GM18870 (cell line): ENCODE measurements around the gene HPCAL4.

ENCODE experiments used
- ATAC-seq: cut with Tn5 transposase; IDR thresholded peaks from one replicate; pipeline ENCODE4 v1.9.1; 2021; ENCODE audit warnings: moderate library complexity; ENCODE audit not compliant: unreplicated experiment

The HPCAL4 gene

DNA sequence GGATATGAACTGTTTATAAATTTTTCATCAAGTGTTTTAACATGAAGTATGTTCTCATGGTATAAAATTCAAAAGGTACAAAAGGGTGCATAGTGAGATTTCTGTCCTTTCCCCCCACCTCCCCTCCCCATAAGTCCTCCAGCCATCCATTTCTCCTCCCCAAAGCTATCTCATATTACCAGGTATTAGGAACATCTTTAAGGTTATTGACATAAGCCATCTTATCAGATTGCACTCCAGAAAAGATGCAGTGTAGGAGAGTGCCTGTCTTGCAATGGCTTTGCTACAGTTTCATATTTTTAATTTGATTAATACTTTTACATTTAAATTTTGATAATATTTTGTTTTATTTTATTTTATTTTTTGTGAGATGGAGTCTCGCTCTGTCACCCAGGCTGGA lies 13.5 kb upstream of the HPCAL4 start:
- ATAC-seq, result no peak

DNA sequence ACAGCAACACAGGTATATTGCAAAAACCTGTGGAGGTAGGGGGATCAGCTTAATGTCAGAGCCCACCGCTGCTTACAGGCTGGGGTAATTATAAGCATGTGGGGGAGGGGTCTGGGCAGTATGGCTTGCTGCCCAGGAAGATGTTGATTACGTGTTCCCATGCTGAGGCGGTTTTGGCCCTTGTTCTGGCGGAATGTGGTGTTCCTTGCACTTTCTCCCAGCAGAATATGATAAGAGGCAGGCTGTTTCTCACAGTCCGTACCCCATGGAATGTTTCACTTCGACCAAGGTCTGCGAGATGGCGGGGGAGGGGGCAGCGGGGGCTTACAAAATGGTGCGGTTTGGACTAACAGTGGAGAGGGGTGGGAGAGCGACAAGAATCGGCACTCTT lies 9.8 kb upstream of the HPCAL4 start:
- ATAC-seq, result no peak

DNA sequence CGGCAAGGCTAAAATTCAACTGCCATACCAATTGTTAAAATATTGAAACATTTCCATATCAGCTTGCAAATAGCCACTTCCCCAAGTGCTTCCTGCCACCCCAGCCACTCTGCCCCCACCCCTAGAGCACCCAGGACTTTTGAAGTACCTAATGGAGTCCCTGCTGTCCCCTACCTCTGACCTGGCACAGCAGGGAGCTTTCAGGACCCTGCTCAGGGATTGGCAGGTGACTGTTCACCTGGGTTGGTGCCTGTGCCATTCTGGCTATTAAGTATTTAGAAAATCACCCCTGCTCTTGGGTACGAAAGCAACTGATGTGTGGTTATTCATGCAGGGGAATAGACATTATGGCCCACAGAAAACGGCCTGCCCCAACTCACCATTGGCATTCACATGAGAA lies 9.1 kb upstream of the HPCAL4 start:
- ATAC-seq, result no peak

DNA sequence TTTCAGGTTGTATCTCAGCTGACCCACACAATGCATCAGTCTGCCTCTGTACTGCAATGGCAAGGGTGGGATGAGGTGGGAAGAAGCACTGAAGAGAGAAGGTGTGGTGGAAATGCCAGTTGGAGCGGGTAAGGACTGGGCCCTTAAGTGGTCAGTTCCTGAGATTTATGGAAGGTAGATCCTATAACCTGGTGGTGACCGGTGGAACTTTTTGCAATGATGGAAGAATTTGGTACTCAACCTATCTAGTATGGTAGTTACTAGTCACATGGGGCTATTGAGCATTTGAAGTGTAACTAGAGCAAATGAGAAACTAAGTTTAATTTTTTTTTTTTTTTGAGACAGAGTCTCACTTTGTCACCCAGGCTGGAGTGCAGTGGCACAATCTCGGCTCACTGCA lies 8.2 kb upstream of the HPCAL4 start:
- ATAC-seq, result no peak

DNA sequence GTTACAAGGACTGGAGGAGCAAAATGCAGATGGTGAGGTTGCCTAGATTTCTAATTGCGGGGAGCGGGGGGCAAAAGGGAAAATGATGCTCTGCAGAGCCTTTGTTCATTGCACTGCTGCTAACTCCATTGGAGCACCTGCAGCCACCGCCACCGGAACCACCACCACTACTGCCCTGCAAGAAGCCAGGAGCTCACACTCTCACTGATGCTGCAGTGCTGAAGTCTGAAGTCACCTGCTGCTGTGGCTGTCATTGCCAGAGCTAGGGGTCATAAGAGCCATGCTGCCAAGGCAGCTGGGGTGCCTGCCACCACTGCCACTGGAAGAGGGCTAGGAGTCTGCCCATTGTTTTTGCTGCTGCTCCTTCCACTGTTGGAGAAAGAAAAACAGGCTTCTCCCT lies 7.3 kb upstream of the HPCAL4 start:
- no peak for ATAC-seq

DNA sequence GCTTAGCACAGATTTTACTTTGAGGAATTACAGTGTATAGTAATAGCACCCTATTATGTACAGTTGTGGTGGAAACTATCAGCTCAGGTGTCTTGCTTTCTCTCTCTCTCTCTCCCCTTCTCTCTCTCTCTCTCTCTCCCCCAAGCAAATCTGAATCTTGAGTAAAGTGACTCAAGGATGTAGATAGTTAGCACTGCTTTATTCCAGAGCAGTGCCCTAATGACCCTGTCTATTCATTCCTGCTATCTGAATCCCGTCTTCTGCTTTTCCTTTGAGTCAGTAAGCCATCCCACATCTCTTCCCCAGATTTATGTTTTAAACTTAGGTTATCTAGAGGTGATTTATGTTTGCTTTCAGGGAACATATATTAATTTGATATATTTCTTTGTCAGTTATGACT lies 5.2 kb upstream of the HPCAL4 start:
- no peak for ATAC-seq

DNA sequence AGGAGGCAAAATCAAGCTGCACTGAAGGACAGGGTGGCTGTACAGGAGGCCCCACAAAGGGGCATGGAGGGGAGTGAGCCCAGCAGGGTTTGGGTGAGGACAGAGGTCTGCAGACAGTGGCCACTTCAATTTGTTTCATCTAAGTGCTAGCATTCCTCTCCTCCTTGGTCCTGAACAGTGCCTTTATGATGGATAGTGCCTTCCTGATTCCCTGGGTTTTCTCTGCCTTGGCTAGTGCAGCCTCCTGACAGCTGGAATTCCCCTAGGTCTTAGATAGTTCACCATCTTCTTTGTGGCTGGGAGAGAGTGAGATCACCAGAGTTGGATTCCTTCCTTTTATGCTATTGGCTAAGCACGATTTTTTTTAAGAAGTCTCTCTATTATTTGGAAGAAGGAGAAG lies 3.8 kb upstream of the HPCAL4 start:
- no peak for ATAC-seq

DNA sequence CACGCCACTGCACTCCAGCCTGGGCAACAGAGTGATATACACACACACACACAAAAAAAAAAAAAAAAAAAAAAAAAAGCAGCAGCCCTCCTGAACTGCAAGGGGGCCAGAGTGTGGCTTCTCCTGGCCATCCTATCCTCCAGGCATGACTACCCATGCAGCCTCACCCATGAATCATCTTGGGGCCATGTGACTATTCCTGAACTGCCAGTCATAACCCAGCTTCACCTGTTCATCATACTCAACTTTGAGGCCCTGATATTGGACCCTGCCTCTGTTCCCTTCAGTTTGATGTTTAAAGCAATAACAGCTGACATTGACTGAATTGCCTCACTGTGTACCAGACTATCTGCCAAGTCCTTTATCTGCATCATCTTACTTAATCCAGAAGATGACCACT lies 2.8 kb upstream of the HPCAL4 start:
- ATAC-seq, result no peak

DNA sequence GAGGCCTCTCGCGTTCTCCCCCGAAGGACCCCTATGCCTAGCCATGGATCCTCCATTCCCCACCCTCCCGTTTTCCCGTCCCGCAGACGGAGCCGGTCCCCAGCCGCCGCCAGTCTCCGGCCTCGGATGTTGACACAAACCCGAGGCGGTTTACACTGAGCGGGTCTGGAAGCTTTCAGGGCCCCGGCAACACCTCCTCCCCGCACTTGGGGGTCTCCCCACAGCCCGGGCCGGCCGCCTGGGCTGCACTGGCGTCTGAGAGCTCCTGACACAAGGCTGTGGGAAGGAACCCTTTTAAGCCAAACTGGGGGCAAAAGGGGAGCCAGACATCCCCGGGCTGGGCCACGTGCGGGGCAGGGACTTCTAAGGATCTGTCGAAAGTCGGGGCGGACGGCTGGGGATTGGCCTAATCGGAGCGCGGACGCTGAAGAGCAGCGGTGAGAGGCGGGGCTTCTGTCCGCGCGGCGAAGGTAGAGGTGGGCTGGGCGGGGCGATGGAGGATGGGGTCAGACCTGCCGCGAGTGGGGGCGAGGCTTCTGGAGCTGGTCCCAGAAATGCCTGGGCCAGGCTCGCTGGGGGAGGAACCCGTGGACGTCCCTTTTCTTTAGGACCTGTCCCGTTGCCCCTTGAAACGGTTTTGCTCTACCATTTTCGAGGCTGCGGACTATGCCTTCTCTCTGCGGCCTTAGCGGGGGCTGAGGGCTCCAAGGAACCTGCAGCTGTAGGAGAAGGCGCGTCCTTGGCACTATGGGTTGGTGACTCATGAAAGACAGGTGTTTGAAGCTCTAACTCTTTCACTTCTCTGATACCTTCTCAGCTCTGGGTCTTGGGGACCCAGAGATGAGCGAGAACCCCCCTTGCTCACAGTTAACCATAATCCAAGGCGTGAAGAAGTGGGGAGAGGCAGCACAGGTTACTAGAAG lies 1.2 kb upstream of the HPCAL4 start:
- ATAC-seq, result no peak

DNA sequence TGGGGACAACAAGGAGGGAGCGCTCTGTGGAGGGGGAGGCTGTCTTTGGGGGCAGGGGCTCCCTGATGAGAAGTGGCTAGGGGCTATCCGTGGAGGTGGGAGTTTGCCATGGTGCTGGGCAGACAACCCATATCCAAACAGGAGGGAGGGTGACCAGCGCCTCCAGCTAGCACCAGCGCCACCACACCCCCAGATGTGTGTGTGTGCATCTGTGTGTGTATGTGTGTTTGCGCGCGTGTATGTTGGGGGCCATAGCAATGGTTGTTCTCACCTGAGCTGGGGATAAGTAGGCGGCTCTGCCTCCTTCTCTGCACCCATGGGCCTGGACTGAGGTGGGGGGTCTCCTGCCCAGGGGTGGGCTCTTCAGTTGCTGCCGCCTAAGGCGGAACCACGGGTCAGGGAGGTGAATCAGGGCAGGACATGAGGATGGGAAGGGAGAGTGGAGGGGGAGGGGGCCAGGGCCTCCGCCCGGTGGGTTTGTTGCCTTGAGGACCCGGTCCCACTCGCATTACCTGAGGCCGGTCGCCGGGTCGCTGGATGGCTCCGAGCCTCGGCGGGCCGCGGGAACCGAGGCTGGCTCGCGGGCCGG lies 345 bp downstream of the HPCAL4 start:
- ATAC-seq, result no peak

DNA sequence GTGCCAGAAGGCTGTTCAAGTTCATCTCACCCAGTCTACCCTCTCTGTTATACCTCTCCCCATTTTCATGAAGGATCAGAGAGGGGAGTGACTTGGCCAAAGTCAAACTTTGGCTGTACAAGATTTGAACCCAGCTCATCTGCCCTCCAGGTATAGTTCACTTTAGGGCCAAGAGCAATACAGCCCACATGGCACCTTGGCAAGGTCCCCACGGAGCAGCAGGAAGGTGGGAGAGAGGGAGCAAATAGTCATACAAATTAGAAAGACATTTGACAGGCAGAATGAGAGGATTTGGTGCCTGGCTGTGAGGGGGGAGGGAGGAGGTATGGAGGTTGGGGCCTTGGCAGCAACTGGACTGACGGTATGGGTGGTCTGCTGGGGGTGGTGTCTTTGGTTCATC lies 1.0 kb downstream of the HPCAL4 start:
- no peak for ATAC-seq

DNA sequence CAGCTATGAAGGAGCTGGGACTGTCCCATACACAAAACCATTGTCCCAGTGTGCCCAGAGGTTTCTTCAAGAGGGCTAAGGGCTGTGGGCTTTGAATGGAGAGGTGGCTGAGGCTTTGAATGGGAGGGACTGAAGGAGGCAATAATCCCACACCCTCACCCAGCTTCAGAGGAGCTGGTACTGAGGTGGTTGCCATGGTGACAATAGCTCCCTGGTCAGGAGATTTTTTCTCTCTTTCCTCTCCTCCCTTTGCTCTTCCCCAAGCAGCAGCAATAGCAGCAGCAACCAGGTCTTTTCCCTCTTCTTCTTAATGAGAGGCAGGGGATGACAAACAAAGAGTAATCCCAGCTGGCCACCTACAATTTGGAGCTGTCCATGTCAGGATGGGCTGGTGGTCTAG lies 1.6 kb downstream of the HPCAL4 start:
- no peak for ATAC-seq

DNA sequence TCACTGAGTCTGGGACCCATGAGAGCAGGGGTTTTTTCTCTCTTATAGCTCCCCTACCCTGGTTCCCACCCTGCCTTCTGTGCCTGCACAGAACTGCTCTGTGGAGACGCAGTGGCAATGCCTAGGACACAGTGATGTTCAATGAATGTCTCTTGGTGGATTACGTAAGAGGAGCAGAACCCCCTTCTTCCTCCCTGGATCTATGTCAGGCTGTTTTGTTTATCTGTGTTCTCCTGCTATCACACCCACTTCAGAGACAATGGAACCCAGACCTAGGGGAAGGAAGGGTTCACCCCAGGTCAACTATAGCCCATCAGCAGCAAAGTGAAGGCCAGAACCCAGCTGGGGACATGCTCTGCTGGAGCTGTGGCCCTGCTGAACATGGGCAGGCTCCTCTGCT lies 2.0 kb downstream of the HPCAL4 start:
- ATAC-seq, result no peak

DNA sequence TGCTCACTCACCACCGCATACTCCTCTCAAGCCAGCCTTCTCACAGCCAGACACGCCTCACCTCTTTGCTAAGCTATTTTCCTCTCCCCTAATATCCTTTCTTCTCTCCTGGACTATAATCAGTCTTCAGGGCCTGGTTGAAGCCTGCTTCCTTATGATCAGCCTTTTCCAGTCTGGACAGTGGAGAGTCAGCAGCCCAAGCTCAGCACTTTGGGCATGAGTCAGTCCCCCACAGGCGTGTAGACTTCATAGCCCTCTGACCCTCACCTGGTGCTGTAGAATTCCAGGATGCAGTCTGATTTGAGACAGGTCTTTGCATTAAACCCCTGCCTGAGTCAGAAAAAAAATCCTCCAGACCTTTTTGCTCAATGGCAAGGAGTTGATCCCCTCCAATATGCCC lies 2.5 kb downstream of the HPCAL4 start:
- no peak for ATAC-seq

DNA sequence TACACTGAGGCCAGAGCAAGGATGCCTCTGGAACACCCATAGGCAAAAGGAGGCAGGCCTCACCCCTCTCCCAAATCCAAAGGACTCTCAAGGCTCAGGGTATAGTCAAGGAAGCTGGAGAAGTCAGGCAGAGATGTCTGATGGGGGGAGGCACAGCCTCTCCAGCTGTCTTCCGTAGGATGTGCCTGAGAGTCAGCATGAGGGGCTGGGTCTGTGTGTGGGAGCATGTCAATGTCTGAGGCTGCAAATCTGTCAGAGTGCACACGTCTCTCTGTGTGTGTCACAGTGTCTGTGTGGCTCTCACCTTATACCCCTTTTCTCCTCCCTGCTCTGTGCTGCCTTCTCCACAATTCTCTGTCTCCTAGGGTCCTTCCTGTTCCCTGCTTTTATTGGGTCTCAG lies 4.0 kb downstream of the HPCAL4 start:
- ATAC-seq, result no peak

DNA sequence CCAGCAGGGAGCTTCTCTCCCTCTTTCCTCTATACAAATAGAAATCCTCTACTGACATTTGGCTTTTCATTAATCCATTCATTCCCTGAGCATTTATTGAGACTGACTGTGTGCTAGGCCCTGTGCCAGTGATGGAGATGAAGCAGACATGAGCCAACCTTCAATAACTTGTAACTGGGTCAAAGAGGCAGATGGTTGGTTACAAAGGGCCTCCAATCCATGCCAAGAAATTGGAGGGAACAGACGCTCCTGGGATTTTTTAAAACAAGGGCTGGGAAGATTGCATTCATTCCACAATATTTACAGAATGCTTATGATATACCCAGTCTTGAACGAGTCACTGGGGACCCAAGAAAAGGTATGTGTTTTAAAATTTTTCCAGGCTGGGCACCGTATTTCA lies 6.2 kb downstream of the HPCAL4 start:
- no peak for ATAC-seq

DNA sequence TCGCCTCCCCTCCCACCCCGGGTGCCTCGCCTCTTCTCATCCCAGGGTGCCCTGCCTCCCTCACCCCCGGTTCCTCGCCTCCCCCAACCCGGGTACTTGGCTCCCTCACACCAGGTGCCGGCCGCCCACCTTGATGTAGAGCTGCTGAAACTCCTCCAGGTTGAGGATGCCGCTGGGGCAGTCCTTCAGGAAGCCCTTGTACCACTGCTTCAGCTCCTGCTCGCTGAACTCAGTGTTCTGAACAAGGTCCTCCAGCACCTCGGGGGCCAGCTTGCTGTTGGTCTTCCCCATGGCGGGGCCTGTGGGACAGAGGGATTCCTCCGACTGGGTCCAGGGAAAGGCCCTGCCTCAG lies 6.9 kb downstream of the HPCAL4 start:
- ATAC-seq, result no peak

DNA sequence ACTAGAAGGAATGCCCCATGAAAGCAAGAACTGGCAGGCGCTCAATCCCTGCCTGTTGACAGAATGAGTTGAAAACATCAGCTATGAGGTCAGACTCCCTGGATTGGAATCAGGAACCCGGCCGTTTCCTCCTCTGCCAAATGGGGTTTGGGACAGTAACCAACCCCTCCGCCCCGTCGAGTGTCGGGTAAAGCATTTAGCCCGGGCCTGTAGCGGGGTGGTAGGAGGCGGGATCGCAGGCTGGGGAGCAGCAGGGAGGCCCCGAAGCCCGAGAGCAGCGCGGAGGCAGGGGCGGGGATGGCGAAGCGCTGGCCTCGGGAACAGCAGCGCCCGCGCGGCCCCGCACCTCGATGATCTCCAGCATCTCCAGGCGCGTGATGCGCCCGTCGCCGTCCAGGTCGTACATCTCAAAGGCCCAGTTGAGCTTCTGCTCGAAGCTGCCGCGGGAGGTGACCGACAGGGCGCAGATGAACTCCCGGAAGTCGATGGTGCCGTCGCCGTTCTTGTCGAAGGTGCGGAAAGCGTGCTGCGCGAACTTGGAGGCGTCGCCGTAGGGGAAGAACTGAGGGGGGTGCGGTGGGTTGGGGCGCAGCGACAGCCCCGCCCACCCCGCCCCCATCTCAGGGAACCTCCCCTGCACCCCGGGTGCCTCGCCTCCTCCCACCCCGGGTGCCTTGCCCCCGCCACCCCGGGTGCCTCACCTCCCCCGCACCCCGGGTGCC lies 7.5 kb downstream of the HPCAL4 start:
- ATAC-seq, result no peak

DNA sequence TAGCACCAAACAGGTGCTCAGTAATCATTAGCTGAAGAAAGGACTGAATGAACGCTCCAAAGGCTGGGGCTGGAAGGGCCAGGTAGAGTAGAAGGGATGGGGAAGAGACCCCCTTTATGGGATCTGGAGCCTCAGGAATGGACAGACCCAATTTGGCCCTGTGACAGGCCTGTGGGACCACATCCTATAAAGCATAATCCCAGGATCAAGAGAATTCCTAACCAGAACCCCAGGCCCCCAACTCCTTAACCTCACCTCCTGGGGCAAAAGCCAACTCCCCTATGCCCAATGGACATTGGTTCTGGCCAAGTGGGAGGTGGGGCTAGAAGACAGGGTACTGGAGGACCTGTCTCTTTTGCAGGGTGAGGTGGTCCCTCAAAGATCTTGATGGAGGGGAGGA lies 9.2 kb downstream of the HPCAL4 start:
- no peak for ATAC-seq

DNA sequence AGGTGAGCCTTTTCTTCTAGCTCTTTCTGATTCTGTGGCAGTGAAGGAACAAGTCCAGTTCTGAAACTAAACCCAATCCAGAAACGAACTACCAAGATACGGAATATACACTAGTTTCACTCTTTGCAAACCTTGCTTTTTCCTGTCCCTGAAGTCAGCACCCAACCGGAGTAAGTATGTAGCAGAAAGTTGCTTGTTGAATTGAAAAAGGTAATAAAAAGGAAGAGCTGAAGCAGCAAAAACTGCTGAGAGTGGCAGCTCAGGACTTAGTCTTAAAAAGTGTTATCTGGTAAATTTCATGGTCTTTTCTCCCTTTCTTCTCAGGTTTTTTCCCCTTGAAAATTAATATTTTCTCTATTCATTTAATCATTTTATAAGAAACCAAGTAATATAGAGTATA lies 9.9 kb downstream of the HPCAL4 start:
- no peak for ATAC-seq

DNA sequence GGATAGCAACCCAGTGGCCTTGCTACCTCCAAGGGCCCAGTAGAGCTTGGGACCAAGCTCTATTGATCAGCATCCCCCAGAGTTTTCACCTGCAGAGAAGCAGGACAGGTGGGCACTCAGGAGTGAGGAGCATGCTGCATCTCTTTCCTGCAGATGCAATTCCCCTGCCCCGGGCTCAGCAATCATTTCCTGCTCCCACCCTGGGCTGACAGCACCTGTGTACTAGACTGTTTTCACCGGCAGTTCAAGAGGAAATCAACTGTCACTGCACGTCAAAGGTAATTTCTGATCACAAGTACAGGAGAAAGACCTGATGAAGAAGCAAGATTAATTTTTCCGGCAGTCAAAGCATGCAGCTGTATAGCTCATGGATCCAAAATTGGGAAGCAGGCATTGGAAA lies 10.5 kb downstream of the HPCAL4 start:
- no peak for ATAC-seq

DNA sequence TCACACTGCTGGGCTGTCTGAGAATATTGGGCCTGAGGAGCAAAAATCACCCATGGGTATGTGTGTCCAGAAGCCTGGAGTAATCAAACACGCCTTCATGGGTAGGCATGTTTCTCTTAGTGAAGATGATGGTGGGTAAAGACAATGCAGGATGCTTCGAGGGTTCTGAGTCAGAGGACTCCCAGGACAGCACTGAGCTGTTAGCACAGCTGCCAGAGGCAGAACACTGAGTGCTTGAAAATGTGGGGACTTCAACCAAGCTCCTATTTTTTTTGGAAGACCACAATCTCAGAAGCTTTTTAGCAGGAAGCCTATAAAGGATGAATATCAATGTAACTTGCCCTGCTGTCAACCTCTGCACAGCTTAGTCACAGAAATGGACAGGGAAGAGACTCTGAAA lies 11.4 kb downstream of the HPCAL4 start:
- ATAC-seq, result no peak
